Liver (tissue), 9 donors: ENCODE measurements around the gene COMMD10. TPM values are rescaled to one million over a fixed set of nuclear protein-coding genes. Genes with fewer than 3 reads are reported as not detected.

Experiments
- DNase-seq: peaks from one replicate; pipeline ENCODE4 v3.0.0-alpha.2; 2017; ENCODE audit warnings: low spot score
- H3K27ac ChIP-seq, 2 donors: one replicate each; pipeline ENCODE4 v1.7.0; 2013; ENCODE audit warnings: inconsistent platforms in 2 of 2, low read length in 2 of 2, control low read depth in 1 of 2, low read depth in 1 of 2, mild to moderate bottlenecking in 1 of 2
- H3K27me3 ChIP-seq, 4 donors: one replicate each; pipeline versions ENCODE4 v1.6.1 to v1.7.0; 2013; ENCODE audit warnings: low read length in 3 of 4, inconsistent platforms in 1 of 4, mild to moderate bottlenecking in 1 of 4, moderate library complexity in 1 of 4; ENCODE audit not compliant: control insufficient read depth in 4 of 4, insufficient read depth in 4 of 4
- H3K36me3 ChIP-seq, 4 donors: one replicate each; pipeline versions ENCODE4 v1.6.1 to v1.7.0; 2013; ENCODE audit warnings: low read length in 3 of 4, mild to moderate bottlenecking in 3 of 4, low read depth in 1 of 4, moderate library complexity in 1 of 4; ENCODE audit not compliant: control insufficient read depth in 4 of 4, insufficient read depth in 3 of 4
- H3K4me1 ChIP-seq, 4 donors: one replicate each; pipeline versions ENCODE4 v1.6.1 to v1.7.0; 2013; ENCODE audit warnings: low read length in 3 of 4, mild to moderate bottlenecking in 3 of 4, moderate library complexity in 1 of 4; ENCODE audit not compliant: control insufficient read depth in 4 of 4, insufficient read depth in 4 of 4
- H3K4me3 ChIP-seq, 3 donors: one replicate each; pipeline versions ENCODE4 v1.6.1 to v1.7.0; 2013; ENCODE audit warnings: low read length in 3 of 3, control low read depth in 1 of 3, low read depth in 1 of 3, mild to moderate bottlenecking in 1 of 3
- H3K9ac ChIP-seq, 2 donors: one replicate each; pipeline ENCODE4 v1.7.0; 2013; ENCODE audit warnings: low read length in 2 of 2, mild to moderate bottlenecking in 2 of 2, moderate library complexity in 2 of 2, control low read depth in 1 of 2, low read depth in 1 of 2
- H3K9me3 ChIP-seq, 4 donors: one replicate each; pipeline versions ENCODE4 v1.6.1 to v1.7.0; 2013; ENCODE audit warnings: low read length in 3 of 4; ENCODE audit not compliant: control insufficient read depth in 4 of 4
- EGR1 ChIP-seq, 2 donors: IDR thresholded peaks; 2 replicates each; pipeline ENCODE4 v1.6.1; 2016 to 2018; ENCODE audit warnings: antibody characterized with exemption in 2 of 2, low read depth in 2 of 2
- FOXA1 ChIP-seq: IDR thresholded peaks from 2 replicates; pipeline ENCODE4 v1.6.1; 2016; ENCODE audit warnings: antibody characterized with exemption
- FOXA2 ChIP-seq: IDR thresholded peaks from 2 replicates; pipeline ENCODE4 v1.6.1; 2016; ENCODE audit warnings: antibody characterized with exemption
- GABPA ChIP-seq, 2 donors: IDR thresholded peaks in 1 of 2; conservative IDR thresholded peaks in 1 of 2; 2 replicates each; pipeline ENCODE4 v1.6.1; 2016; ENCODE audit warnings: antibody characterized with exemption in 2 of 2, mild to moderate bottlenecking in 1 of 2, moderate library complexity in 1 of 2
- HNF4A ChIP-seq, 2 donors: conservative IDR thresholded peaks; 2 replicates each; pipeline ENCODE4 v1.6.1; 2016; ENCODE audit warnings: antibody characterized with exemption in 2 of 2, mild to moderate bottlenecking in 2 of 2
- HNF4G ChIP-seq: IDR thresholded peaks from 2 replicates; pipeline ENCODE4 v1.6.1; 2016; ENCODE audit warnings: antibody characterized with exemption
- JUND ChIP-seq, 2 donors: IDR thresholded peaks; 2 replicates each; pipeline ENCODE4 v1.6.1; 2016; ENCODE audit warnings: antibody characterized with exemption in 2 of 2
- MAX ChIP-seq: IDR thresholded peaks from 2 replicates; pipeline ENCODE4 v1.6.1; 2016; ENCODE audit warnings: antibody characterized with exemption
- NR2F2 ChIP-seq: IDR thresholded peaks from 2 replicates; pipeline ENCODE4 v1.6.1; 2016; ENCODE audit warnings: antibody characterized with exemption
- RAD21 ChIP-seq, 2 donors: IDR thresholded peaks; 2 replicates each; pipeline ENCODE4 v1.6.1; 2016; ENCODE audit warnings: antibody characterized with exemption in 2 of 2, mild to moderate bottlenecking in 2 of 2
- SP1 ChIP-seq: IDR thresholded peaks from 2 replicates; pipeline ENCODE4 v1.6.1; 2018; ENCODE audit warnings: antibody characterized with exemption, mild to moderate bottlenecking
- TAF1 ChIP-seq: conservative IDR thresholded peaks from 2 replicates; pipeline ENCODE4 v1.6.1; 2016; ENCODE audit warnings: antibody characterized with exemption, mild to moderate bottlenecking
- YY1 ChIP-seq: IDR thresholded peaks from 2 replicates; pipeline ENCODE4 v1.6.1; 2016; ENCODE audit warnings: antibody characterized with exemption, mild to moderate bottlenecking
- ZBTB33 ChIP-seq: IDR thresholded peaks from 2 replicates; pipeline ENCODE4 v1.6.1; 2016; ENCODE audit warnings: antibody characterized with exemption
- WGBS: extraction: QIAGEN DNeasy Blood & Tissue Kit; methylation state at CpG from one replicate; pipeline ENCODE4 v1.1.7; 2013; 5-methylcytosine and 5-hydroxymethylcytosine counted together
- polyA plus RNA-seq, 2 donors: library from polyadenylated mRNA; stranded (reverse) in 1 of 2; unstranded in 1 of 2; fragments of 200-250 nt in 1 of 2; fragments of >200 nt in 1 of 2; fragmentation: Nextera tagmentation in 1 of 2; extraction: Ambion mirVana in 1 of 2; gene quantifications; one replicate each; pipeline versions ENCODE4 v1.2.1 to v1.2.3, GENCODE V29; 2013 to 2015
- total RNA-seq, 2 donors: library from RNA; depleted of rRNA; stranded (reverse); fragments of >200 nt; gene quantifications; one replicate each; pipeline ENCODE4 v1.2.3, GENCODE V29; 2014
- TF ChIP-seq, protein P1 (sequence below): fragments of 150-350 bp; IDR thresholded peaks from 2 replicates; pipeline ENCODE4 v1.5.1; 2017; ENCODE audit warnings: improper control_type of control experiment, low read depth, low read length; ENCODE audit not compliant: missing input control
- TF ChIP-seq, protein P2 (sequence below): IDR thresholded peaks from 2 replicates; pipeline ENCODE4 v1.6.1; 2016; ENCODE audit warnings: antibody characterized with exemption, mild to moderate bottlenecking
- donor health status: healthy.
- donor health status: healthy.
- donor health status: healthy.
- donor health status: healthy.
- donor health status: healthy.

Gene COMMD10
- total and polyA plus RNA-seq, 4 donors = 8.9 to 30.5 (median 19.3) TPM

DNA sequence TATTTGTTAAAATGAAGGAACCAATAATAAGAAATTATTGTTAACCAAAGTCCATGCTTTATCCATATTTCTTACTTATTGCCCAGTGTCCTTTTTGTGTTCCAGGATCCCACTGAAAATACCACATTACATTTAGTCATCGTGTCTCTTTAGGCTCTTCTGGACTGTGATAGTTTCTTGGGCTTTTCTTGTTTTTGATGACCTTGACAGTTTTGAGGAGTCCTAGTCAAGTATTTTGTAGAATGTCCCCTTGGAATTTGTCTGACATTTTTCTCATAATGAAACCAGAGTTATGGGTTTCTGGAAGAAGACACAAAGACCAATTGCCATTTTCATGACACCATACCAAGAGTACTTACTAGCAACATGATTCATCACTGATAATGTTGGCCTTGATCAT, 13.6 kb upstream of the COMMD10 start:
- Histone ChIP-seq H3K9me3 (no peaks in the 10 kb centered on the region), H3K9ac (no peak overlapping the region), H3K4me1 (no peaks in the 10 kb centered on the region), H3K27me3 (no peaks in the 10 kb centered on the region), H3K27ac (no peak overlapping the region), H3K36me3 (no peaks in the 10 kb centered on the region), H3K4me3 (no peak overlapping the region)
- TF ChIP-seq FOXA2 = no peak
- TF ChIP-seq HNF4G = no peak
- no peak for TF ChIP-seq JUND (IDR thresholded peaks at IDR 0.05)
- TF ChIP-seq HNF4A (conservative IDR thresholded peaks at IDR 0.05) = no peak
- TF ChIP-seq, protein P1, sequence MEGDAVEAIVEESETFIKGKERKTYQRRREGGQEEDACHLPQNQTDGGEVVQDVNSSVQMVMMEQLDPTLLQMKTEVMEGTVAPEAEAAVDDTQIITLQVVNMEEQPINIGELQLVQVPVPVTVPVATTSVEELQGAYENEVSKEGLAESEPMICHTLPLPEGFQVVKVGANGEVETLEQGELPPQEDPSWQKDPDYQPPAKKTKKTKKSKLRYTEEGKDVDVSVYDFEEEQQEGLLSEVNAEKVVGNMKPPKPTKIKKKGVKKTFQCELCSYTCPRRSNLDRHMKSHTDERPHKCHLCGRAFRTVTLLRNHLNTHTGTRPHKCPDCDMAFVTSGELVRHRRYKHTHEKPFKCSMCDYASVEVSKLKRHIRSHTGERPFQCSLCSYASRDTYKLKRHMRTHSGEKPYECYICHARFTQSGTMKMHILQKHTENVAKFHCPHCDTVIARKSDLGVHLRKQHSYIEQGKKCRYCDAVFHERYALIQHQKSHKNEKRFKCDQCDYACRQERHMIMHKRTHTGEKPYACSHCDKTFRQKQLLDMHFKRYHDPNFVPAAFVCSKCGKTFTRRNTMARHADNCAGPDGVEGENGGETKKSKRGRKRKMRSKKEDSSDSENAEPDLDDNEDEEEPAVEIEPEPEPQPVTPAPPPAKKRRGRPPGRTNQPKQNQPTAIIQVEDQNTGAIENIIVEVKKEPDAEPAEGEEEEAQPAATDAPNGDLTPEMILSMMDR = no peak
- no peak for TF ChIP-seq EGR1 (IDR thresholded peaks at IDR 0.05; ENCODE audit: low read depth in 2 of 2)
- no peak for TF ChIP-seq RAD21 (IDR thresholded peaks at IDR 0.05)
- TF ChIP-seq MAX = no peak
- no peak for TF ChIP-seq SP1
- TF ChIP-seq ZBTB33 = no peak
- TF ChIP-seq TAF1 = no peak
- no peak for TF ChIP-seq YY1
- no peak for TF ChIP-seq FOXA1
- no peak for DNase-seq
- 97% methylated on average over 1 of the region's 1 CpG for WGBS

GRCh38 chr5:116075191-116075831, 9.5 kb upstream of the COMMD10 start:
- no peak overlapping the region for H3K27ac ChIP-seq
- no peak for DNase-seq
- H3K4me3 ChIP-seq = no peak overlapping the region
- 71% methylated on average over 6 of the region's 6 CpGs for WGBS
- no peaks in the 10 kb centered on the region for H3K4me1 ChIP-seq
- H3K9ac ChIP-seq = no peak overlapping the region
- H3K9me3 ChIP-seq = no peaks in the 10 kb centered on the region
- no peaks in the 10 kb centered on the region for H3K27me3 ChIP-seq
- H3K36me3 ChIP-seq = no peaks in the 10 kb centered on the region
- TF ChIP-seq NR2F2 (no peak), FOXA2 (no peak), HNF4G (no peak), GABPA (IDR thresholded peaks at IDR 0.05 in 1 of 2, conservative IDR thresholded peaks at IDR 0.05 in 1 of 2) (no peak), SP1 (no peak)
- TF ChIP-seq, protein P2, sequence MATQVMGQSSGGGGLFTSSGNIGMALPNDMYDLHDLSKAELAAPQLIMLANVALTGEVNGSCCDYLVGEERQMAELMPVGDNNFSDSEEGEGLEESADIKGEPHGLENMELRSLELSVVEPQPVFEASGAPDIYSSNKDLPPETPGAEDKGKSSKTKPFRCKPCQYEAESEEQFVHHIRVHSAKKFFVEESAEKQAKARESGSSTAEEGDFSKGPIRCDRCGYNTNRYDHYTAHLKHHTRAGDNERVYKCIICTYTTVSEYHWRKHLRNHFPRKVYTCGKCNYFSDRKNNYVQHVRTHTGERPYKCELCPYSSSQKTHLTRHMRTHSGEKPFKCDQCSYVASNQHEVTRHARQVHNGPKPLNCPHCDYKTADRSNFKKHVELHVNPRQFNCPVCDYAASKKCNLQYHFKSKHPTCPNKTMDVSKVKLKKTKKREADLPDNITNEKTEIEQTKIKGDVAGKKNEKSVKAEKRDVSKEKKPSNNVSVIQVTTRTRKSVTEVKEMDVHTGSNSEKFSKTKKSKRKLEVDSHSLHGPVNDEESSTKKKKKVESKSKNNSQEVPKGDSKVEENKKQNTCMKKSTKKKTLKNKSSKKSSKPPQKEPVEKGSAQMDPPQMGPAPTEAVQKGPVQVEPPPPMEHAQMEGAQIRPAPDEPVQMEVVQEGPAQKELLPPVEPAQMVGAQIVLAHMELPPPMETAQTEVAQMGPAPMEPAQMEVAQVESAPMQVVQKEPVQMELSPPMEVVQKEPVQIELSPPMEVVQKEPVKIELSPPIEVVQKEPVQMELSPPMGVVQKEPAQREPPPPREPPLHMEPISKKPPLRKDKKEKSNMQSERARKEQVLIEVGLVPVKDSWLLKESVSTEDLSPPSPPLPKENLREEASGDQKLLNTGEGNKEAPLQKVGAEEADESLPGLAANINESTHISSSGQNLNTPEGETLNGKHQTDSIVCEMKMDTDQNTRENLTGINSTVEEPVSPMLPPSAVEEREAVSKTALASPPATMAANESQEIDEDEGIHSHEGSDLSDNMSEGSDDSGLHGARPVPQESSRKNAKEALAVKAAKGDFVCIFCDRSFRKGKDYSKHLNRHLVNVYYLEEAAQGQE = no peak
